Activated B cell treated with CpG ODN at 0.5 μM for 24 hours (primary cell): ENCODE results near the gene NT5C2. TPM values are rescaled to one million over a fixed set of nuclear protein-coding genes. Genes with fewer than 3 reads are reported as not detected.
"Not testable (repeated sequence)": the region's sequence is repeated elsewhere in the genome, so short reads cannot be mapped to it uniquely, and the experiment has no call there.

Experiments used
- ATAC-seq: fragments of 200-7000 bp; cut with Tn5 transposase; one replicate; pipeline ENCODE4 v1.10.0; 2021; ENCODE audit warnings: low read depth, mild to moderate bottlenecking, moderate library complexity
- CTCF ChIA-PET: fragments of 350-600 bp; sonication (Branson Sonifier 250); formaldehyde crosslinking; loops from one replicate; lab custom pipeline; 2021; ENCODE audit warnings: antibody characterized with exemption; lab: Charles Lee
- POLR2A ChIA-PET: fragments of 350-600 bp; sonication (Branson Sonifier 250); formaldehyde crosslinking; loops from one replicate; lab custom pipeline; 2021; ENCODE audit warnings: antibody characterized with exemption; lab: Charles Lee
- DNase-seq: peaks from one replicate; pipeline ENCODE4 v3.0.0; 2022
- H3K27ac Mint-ChIP-seq: one replicate; pipeline ENCODE4 v1.8.0; 2020; ENCODE audit warnings: mixed read lengths
- H3K27me3 Mint-ChIP-seq: one replicate; pipeline ENCODE4 v1.8.0; 2021; ENCODE audit warnings: mixed read lengths
- H3K36me3 Mint-ChIP-seq: one replicate; pipeline ENCODE4 v1.8.0; 2021; ENCODE audit warnings: low read depth, mixed read lengths
- H3K4me1 Mint-ChIP-seq: one replicate; pipeline ENCODE4 v1.8.0; 2021; ENCODE audit warnings: mixed read lengths
- H3K4me3 Mint-ChIP-seq: one replicate; pipeline ENCODE4 v1.8.0; 2020; ENCODE audit warnings: mild to moderate bottlenecking, mixed read lengths
- H3K9me3 Mint-ChIP-seq: one replicate; pipeline ENCODE4 v1.8.0; 2020; ENCODE audit warnings: mixed read lengths
- CTCF ChIP-seq: fragments of 200-600 bp; IDR thresholded peaks from one replicate; pipeline ENCODE4 v1.8.0; 2022; ENCODE audit warnings: antibody characterized with exemption, mild to moderate bottlenecking
- intact Hi-C: fragments of 100-400 bp; cut with micrococcal nuclease; formaldehyde crosslinking; loops from one replicate; pipeline ENCODE4 v1.15.1; 2024
- total RNA-seq: library from RNA; stranded (reverse); gene quantifications from 2 replicates; pipeline ENCODE4 v1.2.3, GENCODE V29; 2022

The NT5C2 gene
- total RNA-seq, 1 donor from 2014 or later = 60.4 TPM

DNA sequence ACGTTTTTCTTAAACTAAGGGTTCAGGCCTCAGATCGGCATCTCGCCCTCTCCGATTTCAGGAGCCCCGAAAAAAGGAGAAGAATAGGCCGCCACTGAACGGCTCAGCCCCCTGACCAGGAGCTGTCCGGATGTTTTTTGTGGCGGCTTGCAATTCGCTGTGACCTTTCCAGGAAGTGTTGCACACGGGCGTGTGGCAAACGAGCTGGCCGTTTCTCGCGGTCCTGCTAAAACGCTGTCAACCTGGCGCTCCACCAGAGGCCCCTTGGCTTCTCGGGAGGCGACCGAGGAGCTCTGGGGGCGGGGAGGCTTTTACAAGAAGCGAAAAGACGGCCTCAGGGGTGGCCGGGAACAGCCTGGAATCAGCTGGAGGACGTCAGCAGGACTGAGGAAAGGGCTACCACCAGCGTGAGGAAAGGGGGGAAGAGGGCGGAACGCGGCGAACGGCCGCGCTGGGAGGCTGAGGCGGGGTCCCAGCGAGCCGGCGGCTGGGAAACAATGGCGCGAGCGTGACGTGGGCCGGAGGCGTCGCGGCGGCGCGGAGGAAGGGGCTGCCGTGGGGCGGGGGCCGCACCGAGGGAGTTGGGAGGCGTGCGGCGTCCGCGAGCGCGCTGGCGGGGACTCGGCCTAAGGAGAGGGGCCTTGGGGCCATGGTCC lies 493 bp downstream of the NT5C2 start:
- peaks cover 16% of the 10 kb centered on the region for H3K36me3 Mint-ChIP-seq
- TF ChIP-seq CTCF = no peak
- intact Hi-C loops = loop anchor here (1.0 to 5.0 kb wide), 10 partner anchors 11 to 930 kb away; partner anchors contain the start of genes ARL3, BORCS7, RPEL1 and SFR1
- no peaks in the 10 kb centered on the region for H3K9me3 Mint-ChIP-seq
- H3K4me1 Mint-ChIP-seq = peaks cover 47% of the 10 kb centered on the region
- peak overlapping the region; percentile 99 for H3K4me3 Mint-ChIP-seq
- DNase-seq (peak; percentile 59), ATAC-seq (peak; percentile 47)
- H3K27ac Mint-ChIP-seq = peak overlapping the region; percentile 96
- CTCF ChIA-PET = interaction anchor here (1.0 to 1.4 kb wide), 6 partner anchors 9 to 275 kb away, joined by 3 to 5 read pairs (median 3); partner anchors contain the start of gene CNNM2
- no peaks in the 10 kb centered on the region for H3K27me3 Mint-ChIP-seq
- POLR2A ChIA-PET = interaction anchor here (0.6 to 3.9 kb wide), 21 partner anchors 10 to 1129 kb away, joined by 3 to 46 read pairs (median 5); partner anchors contain the start of genes ARL3, BORCS7, CNNM2 and SFXN2

DNA sequence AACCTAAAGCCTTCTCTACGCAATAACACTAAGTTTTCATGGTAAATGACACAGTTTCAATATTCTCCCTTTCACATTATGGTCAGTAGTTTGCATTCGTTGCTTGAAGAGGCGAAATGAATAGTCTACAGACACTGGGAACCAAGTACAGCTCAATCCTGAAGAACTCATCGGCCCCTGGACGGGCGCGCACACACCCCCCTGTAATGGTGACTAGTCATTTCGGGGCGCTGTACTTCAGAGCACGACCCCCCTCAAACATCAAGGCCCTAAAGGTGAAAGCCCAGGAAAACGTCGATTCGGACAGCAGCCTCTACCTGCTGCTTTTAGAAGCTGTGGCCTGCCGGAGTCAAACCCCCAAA lies 1.0 kb downstream of the NT5C2 start:
- POLR2A ChIA-PET = interaction anchor here (0.6 to 3.9 kb wide), 15 partner anchors 9 to 1130 kb away, joined by 3 to 46 read pairs (median 5); partner anchors contain the start of genes ARL3, BORCS7, SFXN2 and TAF5
- no peak for ATAC-seq

GRCh38 chr10:103191198-103191597 lies 1.9 kb downstream of the NT5C2 start:
- not testable (repeated sequence) for H3K27me3 Mint-ChIP-seq, H3K27ac Mint-ChIP-seq, DNase-seq, ATAC-seq, H3K9me3 Mint-ChIP-seq
- intact Hi-C loops = loop anchor here (5.0 kb wide), 3 partner anchors 119 to 931 kb away; partner anchors contain the start of genes ARL3, SFR1 and SFXN2
- Mint-ChIP-seq H3K4me1 (peaks cover 51% of the 10 kb centered on the region), H3K36me3 (peaks cover 22% of the 10 kb centered on the region), H3K4me3 (peak overlapping the region; percentile 99)
- POLR2A ChIA-PET = interaction anchor here (0.6 to 3.9 kb wide), 3 partner anchors 8 to 50 kb away, joined by 3 to 46 read pairs (median 23); no protein-coding TSS in a partner anchor
- CTCF ChIA-PET = interaction anchor here (0.7 kb wide), 1 partner anchor 273 kb away, joined by 3 read pairs; the partner anchor contains the start of gene CNNM2

More for the DNA sequence above, 1.0 kb downstream of the NT5C2 start:
- Mint-ChIP-seq H3K4me1 (peaks cover 45% of the 10 kb centered on the region), H3K36me3 (peaks cover 16% of the 10 kb centered on the region), H3K27me3 (no peaks in the 10 kb centered on the region), H3K4me3 (peak overlapping the region; percentile 99), H3K27ac (peak overlapping the region; percentile 96), H3K9me3 (no peaks in the 10 kb centered on the region)
- no peak for TF ChIP-seq CTCF
- DNase-seq = no peak
- intact Hi-C loops = loop anchor here (1.0 to 5.0 kb wide), 7 partner anchors 11 to 930 kb away; partner anchors contain the start of genes ARL3, RPEL1, SFR1 and SFXN2
- CTCF ChIA-PET = interaction anchor here (0.7 to 1.4 kb wide), 6 partner anchors 9 to 274 kb away, joined by 3 to 5 read pairs (median 3); partner anchors contain the start of gene CNNM2

DNA sequence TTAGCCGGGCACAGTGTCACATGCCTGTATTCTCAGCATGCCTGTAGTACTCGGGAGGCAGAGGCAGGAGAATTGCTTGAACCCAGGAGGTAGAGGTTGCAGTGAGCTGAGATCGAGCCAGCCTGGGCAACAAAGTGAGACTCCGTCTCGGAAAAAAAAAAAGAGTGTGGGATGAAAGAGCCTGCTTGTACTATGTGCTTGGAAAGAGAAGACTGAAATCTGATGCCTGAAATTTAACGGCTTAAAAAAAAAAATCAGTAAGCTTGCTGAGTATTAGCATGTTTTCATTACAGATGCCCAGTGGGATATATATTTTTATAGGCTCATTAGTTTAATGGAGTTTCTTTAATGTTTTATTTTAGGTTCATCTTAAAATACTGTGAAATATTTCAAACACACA lies 4.2 kb downstream of the NT5C2 start:
- Mint-ChIP-seq H3K36me3 (peaks cover 27% of the 10 kb centered on the region), H3K9me3 (no peaks in the 10 kb centered on the region), H3K27me3 (no peaks in the 10 kb centered on the region), H3K4me1 (peaks cover 68% of the 10 kb centered on the region), H3K27ac (no peak overlapping the region), H3K4me3 (no peak overlapping the region)
- no peak for ATAC-seq
- intact Hi-C loops = no loop called here
- ChIA-PET CTCF (no interaction called here), POLR2A (interaction anchor here (0.6 kb wide), 1 partner anchor 36 kb away, joined by 4 read pairs; no protein-coding TSS in a partner anchor)
- no peak for TF ChIP-seq CTCF
- DNase-seq = no peak

- ChIA-PET CTCF (no interaction called here), POLR2A (interaction anchor here (0.6 to 0.7 kb wide), 4 partner anchors 10 to 450 kb away, joined by 3 to 11 read pairs (median 6); no protein-coding TSS in a partner anchor)
- no peak overlapping the region for H3K4me3 Mint-ChIP-seq
- DNase-seq (no peak), ATAC-seq (no peak)
- no peak overlapping the region for H3K27ac Mint-ChIP-seq
- no peaks in the 10 kb centered on the region for H3K9me3 Mint-ChIP-seq
- peaks cover 20% of the 10 kb centered on the region for H3K36me3 Mint-ChIP-seq
- TF ChIP-seq CTCF = no peak
- H3K27me3 Mint-ChIP-seq = no peaks in the 10 kb centered on the region
- H3K4me1 Mint-ChIP-seq = peaks cover 68% of the 10 kb centered on the region
- intact Hi-C loops = no loop called here
Observed at GRCh38 chr10:103186128-103186527, 6.9 kb downstream of the NT5C2 start.
